Testis (tissue), 3 donors: ENCODE measurements around the gene FPR1. TPM values are rescaled to one million over a fixed set of nuclear protein-coding genes. Genes with fewer than 3 reads are reported as not detected.

Experiments
- DNase-seq: peaks from one replicate; pipeline ENCODE4 v3.0.0-alpha.2; 2019
- H3K27ac ChIP-seq, 2 donors: fragments of 200-600 bp; sonication (generic); one replicate each; pipeline ENCODE4 v1.5.1; 2019
- H3K27me3 ChIP-seq: fragments of 200-600 bp; sonication (generic); one replicate; pipeline ENCODE4 v1.5.1; 2019
- H3K36me3 ChIP-seq: fragments of 200-600 bp; sonication (generic); one replicate; pipeline ENCODE4 v1.5.1; 2017; ENCODE audit warnings: low read depth; ENCODE audit errors: missing control alignments
- H3K4me1 ChIP-seq: fragments of 200-600 bp; sonication (generic); one replicate; pipeline ENCODE4 v1.5.1; 2019
- H3K4me3 ChIP-seq, 2 donors: fragments of 200-600 bp; sonication (generic); one replicate each; pipeline ENCODE4 v1.5.1; 2017 to 2019
- H3K9me3 ChIP-seq: fragments of 200-600 bp; sonication (generic); one replicate; pipeline ENCODE4 v1.5.1; 2017
- CTCF ChIP-seq, 3 experiments: fragments of 450-650 bp in 2 of 3; fragments of 200-600 bp in 1 of 3; sonication (generic) in 1 of 3; IDR thresholded peaks; one replicate each; pipeline ENCODE4 v1.5.1; 2016 to 2019; ENCODE audit warnings: antibody characterized with exemption in 3 of 3, mild to moderate bottlenecking in 2 of 3, moderate library complexity in 1 of 3
- POLR2A ChIP-seq: fragments of 450-650 bp; IDR thresholded peaks from one replicate; pipeline ENCODE4 v1.6.1; 2017; ENCODE audit warnings: antibody characterized with exemption, mild to moderate bottlenecking, moderate library complexity
- WGBS, 2 donors: methylation state at CpG; one replicate each; pipeline ENCODE4 v1.1.5; 2018; 5-methylcytosine and 5-hydroxymethylcytosine counted together
- intact Hi-C: fragments of 100-400 bp; cut with DNase I; formaldehyde crosslinking; loops from one replicate; pipeline ENCODE4 v1.15.1; 2023; ENCODE audit warnings: low total_unique reads
- polyA plus RNA-seq: library from polyadenylated mRNA; stranded (reverse); fragments of 350-450 nt; fragmentation: Illumina TruSeq; extraction: RNeasy Lipid Tissue Mini Kit (QIAGEN cat#74804); gene quantifications from one replicate; pipeline ENCODE4 v1.2.3, GENCODE V29; 2014; ENCODE audit warnings: low read depth, low replicate concordance; ENCODE audit not compliant: insufficient read depth
- total RNA-seq, 2 donors: library from RNA; depleted of rRNA; stranded (reverse); fragments of >200 nt; gene quantifications; one replicate each; pipeline ENCODE4 v1.2.3, GENCODE V29; 2016

FPR1 gene
- total and polyA plus RNA-seq, 3 donors from 2014 or later: 1.4 to 3.5 (median 2.1) TPM

GRCh38 chr19:51703575-51704515, 47.8 kb downstream of the FPR1 start:
- DNase-seq: peak; percentile 96
- H3K9me3 ChIP-seq: no peaks in the 10 kb centered on the region
- H3K27ac ChIP-seq: peak overlapping the region; percentile 89 to 90
- no peaks in the 10 kb centered on the region for H3K27me3 ChIP-seq
- TF ChIP-seq CTCF (IDR thresholded peaks at IDR 0.05): peak; percentile 27 to 33 (median 31)
- peak; percentile 49 for TF ChIP-seq POLR2A
- H3K4me1 ChIP-seq: peaks cover 11% of the 10 kb centered on the region
- 13 to 24% methylated on average over 30 to 61 of the region's 74 CpGs for WGBS, 2 donors
- peak overlapping the region; percentile 55 to 63 for H3K4me3 ChIP-seq
- intact Hi-C loops: no loop called here
- no peaks in the 10 kb centered on the region for H3K36me3 ChIP-seq

DNA sequence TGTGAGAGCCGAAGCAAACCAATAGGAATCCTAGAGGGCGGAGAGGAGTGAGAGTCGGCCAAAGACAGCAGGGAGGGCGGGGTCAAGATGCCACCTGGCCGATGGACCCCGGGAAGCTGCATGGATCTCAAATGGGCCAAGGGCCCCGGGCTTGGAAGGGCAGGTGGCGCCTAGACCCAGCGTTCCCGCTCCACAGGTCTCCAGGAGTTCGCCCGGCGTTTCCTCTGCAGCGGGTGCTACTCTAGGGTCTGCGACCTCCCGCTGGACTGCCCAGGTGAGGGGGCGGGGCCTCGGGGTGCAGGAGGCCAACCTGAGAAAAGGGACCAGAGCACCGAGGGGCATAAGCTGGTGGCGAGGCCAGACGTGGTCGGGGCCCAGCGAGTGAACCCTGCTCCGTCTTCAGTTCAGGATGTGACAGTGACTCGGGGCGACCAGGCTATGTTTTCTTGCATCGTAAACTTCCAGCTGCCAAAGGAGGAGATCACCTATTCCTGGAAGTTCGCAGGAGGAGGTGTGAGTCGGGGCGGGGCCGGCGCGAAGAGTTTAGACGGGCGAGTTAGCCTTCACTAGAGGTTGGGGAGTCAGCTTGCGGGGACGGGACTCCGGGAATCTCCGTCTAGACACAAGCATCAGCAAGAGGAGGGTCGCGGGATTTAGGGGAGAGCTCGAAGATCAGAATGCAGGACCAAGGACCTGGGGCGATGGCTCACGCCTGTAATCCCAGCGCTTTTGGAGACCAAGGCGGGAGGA, 48.7 kb downstream of the FPR1 start:
- no peaks in the 10 kb centered on the region for H3K9me3 ChIP-seq
- no peak for DNase-seq
- peak overlapping the region; percentile 89 to 90 for H3K27ac ChIP-seq
- intact Hi-C loops: no loop called here
- 63 to 69% methylated on average over 34 to 46 of the region's 46 CpGs for WGBS, 2 donors
- TF ChIP-seq CTCF (IDR thresholded peaks at IDR 0.05) (no peak), POLR2A (no peak)
- H3K36me3 ChIP-seq: no peaks in the 10 kb centered on the region
- peak overlapping the region; percentile 55 to 63 for H3K4me3 ChIP-seq
- H3K4me1 ChIP-seq: peaks cover 11% of the 10 kb centered on the region
- H3K27me3 ChIP-seq: no peaks in the 10 kb centered on the region

DNA sequence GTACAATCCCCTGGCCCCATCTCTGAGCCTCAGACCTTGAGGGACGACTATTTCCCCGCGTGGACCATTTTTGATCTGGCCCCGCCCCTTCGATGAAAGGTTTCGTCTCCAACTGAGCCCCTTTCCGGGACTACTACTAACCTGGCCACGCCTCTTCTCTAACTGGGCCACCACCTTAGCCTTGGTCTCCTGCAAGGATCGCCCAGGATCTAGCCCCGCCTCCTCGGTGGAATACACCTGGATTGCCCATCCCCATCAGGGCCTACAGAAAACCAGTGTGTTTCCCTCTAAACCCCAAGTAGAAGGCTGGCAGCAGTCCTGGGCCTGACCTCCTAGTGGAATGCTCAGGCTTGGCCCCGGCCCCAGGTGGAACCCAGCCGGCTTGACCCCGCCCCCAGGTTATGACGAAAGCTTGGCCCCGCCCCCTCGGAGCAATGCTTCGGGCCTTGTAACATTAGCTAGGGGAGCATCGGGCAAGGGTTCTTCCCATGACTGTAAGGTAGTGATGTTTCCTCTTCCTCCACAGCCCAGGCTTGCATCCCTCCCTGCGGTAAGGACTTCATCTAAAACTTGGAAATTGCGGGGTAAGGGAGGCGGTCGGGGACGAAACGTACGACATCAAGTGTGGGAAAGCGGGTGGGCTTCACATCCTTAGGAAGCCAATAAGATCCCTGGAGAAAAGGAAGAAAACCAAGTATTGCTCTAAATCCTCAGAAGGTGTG, 49.4 kb downstream of the FPR1 start:
- intact Hi-C loops: no loop called here
- 43 to 46% methylated on average over 25 to 27 of the region's 27 CpGs for WGBS, 2 donors
- no peaks in the 10 kb centered on the region for H3K36me3 ChIP-seq

More for the DNA sequence above, 49.4 kb downstream of the FPR1 start:
- peak overlapping the region; percentile 36 to 45 for H3K27ac ChIP-seq
- H3K27me3 ChIP-seq: no peaks in the 10 kb centered on the region
- peaks cover 11% of the 10 kb centered on the region for H3K4me1 ChIP-seq
- peak overlapping the region; percentile 7 to 63 for H3K4me3 ChIP-seq
- H3K9me3 ChIP-seq: no peaks in the 10 kb centered on the region
- no peak for TF ChIP-seq CTCF (IDR thresholded peaks at IDR 0.05)
- TF ChIP-seq POLR2A: no peak
- peak; percentile 80 for DNase-seq
